ENCODE measurements around the gene PCDH10.

The PCDH10 gene

GRCh38 chr4:133124746-133125145 is 24.3 kb upstream of the PCDH10 start:
- ATAC-seq (ENCODE audit: low read depth) (no peak), DNase-seq (ENCODE audit: low spot score) (no peak)
- Histone ChIP-seq H3K27ac (ENCODE audit: poor library complexity, severe bottlenecking) (no peak overlapping the region), H3K4me3 (ENCODE audit: severe bottlenecking) (no peak overlapping the region), H3K9me3 (ENCODE audit: severe bottlenecking) (no peaks in the 10 kb centered on the region), H3K4me1 (ENCODE audit: insufficient read depth, poor library complexity, severe bottlenecking) (no peaks in the 10 kb centered on the region), H3K27me3 (ENCODE audit: insufficient read depth, poor library complexity, severe bottlenecking) (no peaks in the 10 kb centered on the region), H3K36me3 (ENCODE audit: low read depth) (no peaks in the 10 kb centered on the region)
- TF ChIP-seq CTCF (IDR thresholded peaks at IDR 0.05; ENCODE audit: poor library complexity, severe bottlenecking): no peak

- Histone ChIP-seq H3K9me3 (ENCODE audit: severe bottlenecking) (no peaks in the 10 kb centered on the region), H3K36me3 (ENCODE audit: low read depth) (no peaks in the 10 kb centered on the region), H3K4me3 (ENCODE audit: severe bottlenecking) (no peak overlapping the region), H3K4me1 (ENCODE audit: insufficient read depth, poor library complexity, severe bottlenecking) (peaks cover 3% of the 10 kb centered on the region), H3K27ac (ENCODE audit: poor library complexity, severe bottlenecking) (no peak overlapping the region), H3K27me3 (ENCODE audit: insufficient read depth, poor library complexity, severe bottlenecking) (no peaks in the 10 kb centered on the region)
- no peak for TF ChIP-seq CTCF (IDR thresholded peaks at IDR 0.05; ENCODE audit: poor library complexity, severe bottlenecking)
- DNase-seq (ENCODE audit: low spot score) (no peak), ATAC-seq (ENCODE audit: low read depth) (no peak)
Measured at GRCh38 chr4:133127500-133127899, 21.6 kb upstream of the PCDH10 start.

GRCh38 chr4:133129237-133129636 is 19.9 kb upstream of the PCDH10 start:
- Histone ChIP-seq H3K4me1 (ENCODE audit: insufficient read depth, poor library complexity, severe bottlenecking) (peaks cover 3% of the 10 kb centered on the region), H3K27me3 (ENCODE audit: insufficient read depth, poor library complexity, severe bottlenecking) (no peaks in the 10 kb centered on the region), H3K9me3 (ENCODE audit: severe bottlenecking) (no peaks in the 10 kb centered on the region), H3K36me3 (ENCODE audit: low read depth) (no peaks in the 10 kb centered on the region), H3K27ac (ENCODE audit: poor library complexity, severe bottlenecking) (no peak overlapping the region), H3K4me3 (ENCODE audit: severe bottlenecking) (no peak overlapping the region)
- ATAC-seq (ENCODE audit: low read depth) (no peak), DNase-seq (ENCODE audit: low spot score) (no peak)
- TF ChIP-seq CTCF (IDR thresholded peaks at IDR 0.05; ENCODE audit: poor library complexity, severe bottlenecking): no peak

- DNase-seq (ENCODE audit: low spot score) (no peak), ATAC-seq (ENCODE audit: low read depth) (no peak; the same call in 2 of the 3 replicates)
- no peaks in the 10 kb centered on the region for H3K36me3 ChIP-seq (ENCODE audit: low read depth)
- no peaks in the 10 kb centered on the region for H3K9me3 ChIP-seq (ENCODE audit: severe bottlenecking)
- H3K27me3 ChIP-seq (ENCODE audit: insufficient read depth, poor library complexity, severe bottlenecking): no peaks in the 10 kb centered on the region
- no peak overlapping the region for H3K27ac ChIP-seq (ENCODE audit: poor library complexity, severe bottlenecking)
- no peak overlapping the region for H3K4me3 ChIP-seq (ENCODE audit: severe bottlenecking)
- H3K4me1 ChIP-seq (ENCODE audit: insufficient read depth, poor library complexity, severe bottlenecking): peaks cover 3% of the 10 kb centered on the region
- no peak for TF ChIP-seq CTCF (IDR thresholded peaks at IDR 0.05; ENCODE audit: poor library complexity, severe bottlenecking)
Measured at GRCh38 chr4:133130171-133130570, 18.9 kb upstream of the PCDH10 start.

GRCh38 chr4:133131829-133132460 is 17.1 kb upstream of the PCDH10 start:
- Histone ChIP-seq H3K27ac (ENCODE audit: poor library complexity, severe bottlenecking) (no peak overlapping the region), H3K9me3 (ENCODE audit: severe bottlenecking) (no peaks in the 10 kb centered on the region), H3K4me3 (ENCODE audit: severe bottlenecking) (no peak overlapping the region), H3K27me3 (ENCODE audit: insufficient read depth, poor library complexity, severe bottlenecking) (no peaks in the 10 kb centered on the region), H3K36me3 (ENCODE audit: low read depth) (no peaks in the 10 kb centered on the region), H3K4me1 (ENCODE audit: insufficient read depth, poor library complexity, severe bottlenecking) (peaks cover 3% of the 10 kb centered on the region)
- DNase-seq (ENCODE audit: low spot score) (no peak), ATAC-seq (ENCODE audit: low read depth) (no peak)
- TF ChIP-seq CTCF (IDR thresholded peaks at IDR 0.05; ENCODE audit: poor library complexity, severe bottlenecking): no peak

All from RWPE2 (cell line).